Vagina (tissue), 2 donors: ENCODE data around the gene KRTAP5-3. TPM values are rescaled to one million over a fixed set of nuclear protein-coding genes. Genes with fewer than 3 reads are reported as not detected.
"Not testable (repeated sequence)": the region's sequence is repeated elsewhere in the genome, so short reads cannot be mapped to it uniquely, and the experiment has no call there.

Experiments
- DNase-seq, 2 donors: peaks; one replicate each; pipeline ENCODE4 v3.0.0-alpha.2; 2017; ENCODE audit errors: extremely low spot score in 2 of 2
- H3K27ac ChIP-seq: fragments of 200-600 bp; sonication (generic); one replicate; pipeline ENCODE4 v1.5.1; 2019
- H3K27me3 ChIP-seq: fragments of 200-600 bp; sonication (generic); one replicate; pipeline ENCODE4 v1.5.1; 2019
- H3K36me3 ChIP-seq, 2 donors: fragments of 200-600 bp; sonication (generic); one replicate each; pipeline ENCODE4 v1.5.1; 2017 to 2019
- H3K4me1 ChIP-seq: fragments of 200-600 bp; sonication (generic); one replicate; pipeline ENCODE4 v1.5.1; 2019
- H3K4me3 ChIP-seq, 2 donors: fragments of 200-600 bp; sonication (generic); 1 replicate in 1 of 2; 2 replicates in 1 of 2; pipeline ENCODE4 v1.5.1; 2016 to 2019
- H3K9me3 ChIP-seq: fragments of 200-600 bp; sonication (generic); one replicate; pipeline ENCODE4 v1.5.1; 2019
- POLR2A ChIP-seq, 2 donors: fragments of 450-650 bp; IDR thresholded peaks; one replicate each; pipeline ENCODE4 v1.6.1; 2017; ENCODE audit warnings: antibody characterized with exemption in 2 of 2, mild to moderate bottlenecking in 2 of 2, moderate library complexity in 2 of 2
- POLR2AphosphoS5 ChIP-seq, 2 donors: sonication (generic); formaldehyde crosslinking; IDR thresholded peaks; one replicate each; pipeline ENCODE4 v1.9.0; 2017; ENCODE audit warnings: antibody characterized with exemption in 2 of 2, mild to moderate bottlenecking in 2 of 2, low read depth in 1 of 2; ENCODE audit not compliant: insufficient read depth in 1 of 2
- intact Hi-C: fragments of 100-400 bp; cut with DNase I; formaldehyde crosslinking; loops from one replicate; pipeline ENCODE4 v1.15.1; 2023
- total RNA-seq: library from RNA; depleted of rRNA; stranded (reverse); fragments of >200 nt; gene quantifications from one replicate; pipeline ENCODE4 v1.2.3, GENCODE V29; 2016
- TF ChIP-seq, protein P1 (sequence below), 3 experiments: fragments of 450-650 bp in 2 of 3; fragments of 200-600 bp in 1 of 3; sonication (generic) in 1 of 3; IDR thresholded peaks; one replicate each; pipeline ENCODE4 v1.5.1; 2017 to 2019; ENCODE audit warnings: antibody characterized with exemption in 3 of 3, mild to moderate bottlenecking in 2 of 3, moderate library complexity in 2 of 3

KRTAP5-3 gene
- total RNA-seq, 1 donor from 2014 or later: not detected

DNA sequence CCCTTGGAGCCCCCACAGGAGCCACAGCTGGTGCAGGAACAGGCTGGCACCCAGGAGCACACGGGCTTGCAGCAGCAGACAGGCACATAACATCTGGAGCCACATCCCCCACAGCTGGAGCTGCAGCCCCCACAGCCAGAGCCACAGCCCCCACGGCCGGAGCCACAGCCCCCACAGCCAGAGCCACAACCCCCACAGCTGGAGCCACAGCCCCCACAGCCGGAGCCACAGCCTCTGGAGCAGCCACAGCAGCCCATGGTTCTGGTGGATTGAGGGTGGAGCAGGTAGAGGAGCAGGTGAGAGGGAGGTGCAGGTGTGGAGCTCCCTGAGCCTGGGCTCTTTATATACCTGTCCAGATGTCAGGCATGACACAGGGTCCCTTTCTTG lies 10.3 kb downstream of the KRTAP5-3 start, which contains the start of gene KRTAP5-2:
KRTAP5-2 (minus strand) TSS at position 301 of the 387 bp plus-strand sequence; CDS start at position 257, 44 bp downstream.
- Histone ChIP-seq H3K4me3 (no peak within 1 kb of the TSS), H3K27me3 (no peaks in the 10 kb centered on the region), H3K36me3 (no peaks in the 10 kb centered on the region), H3K27ac (no peak within 1 kb of the TSS), H3K9me3 (no peaks in the 10 kb centered on the region), H3K4me1 (no peaks in the 10 kb centered on the region)
- no peak for DNase-seq
- intact Hi-C loops: no loop called here
- TF ChIP-seq, protein P1, sequence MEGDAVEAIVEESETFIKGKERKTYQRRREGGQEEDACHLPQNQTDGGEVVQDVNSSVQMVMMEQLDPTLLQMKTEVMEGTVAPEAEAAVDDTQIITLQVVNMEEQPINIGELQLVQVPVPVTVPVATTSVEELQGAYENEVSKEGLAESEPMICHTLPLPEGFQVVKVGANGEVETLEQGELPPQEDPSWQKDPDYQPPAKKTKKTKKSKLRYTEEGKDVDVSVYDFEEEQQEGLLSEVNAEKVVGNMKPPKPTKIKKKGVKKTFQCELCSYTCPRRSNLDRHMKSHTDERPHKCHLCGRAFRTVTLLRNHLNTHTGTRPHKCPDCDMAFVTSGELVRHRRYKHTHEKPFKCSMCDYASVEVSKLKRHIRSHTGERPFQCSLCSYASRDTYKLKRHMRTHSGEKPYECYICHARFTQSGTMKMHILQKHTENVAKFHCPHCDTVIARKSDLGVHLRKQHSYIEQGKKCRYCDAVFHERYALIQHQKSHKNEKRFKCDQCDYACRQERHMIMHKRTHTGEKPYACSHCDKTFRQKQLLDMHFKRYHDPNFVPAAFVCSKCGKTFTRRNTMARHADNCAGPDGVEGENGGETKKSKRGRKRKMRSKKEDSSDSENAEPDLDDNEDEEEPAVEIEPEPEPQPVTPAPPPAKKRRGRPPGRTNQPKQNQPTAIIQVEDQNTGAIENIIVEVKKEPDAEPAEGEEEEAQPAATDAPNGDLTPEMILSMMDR (IDR thresholded peaks at IDR 0.05): no peak
- TF ChIP-seq POLR2AphosphoS5 (IDR thresholded peaks at IDR 0.05; ENCODE audit: insufficient read depth in 1 of 2, low read depth in 1 of 2) (no peak), POLR2A (IDR thresholded peaks at IDR 0.05) (no peak)

DNA sequence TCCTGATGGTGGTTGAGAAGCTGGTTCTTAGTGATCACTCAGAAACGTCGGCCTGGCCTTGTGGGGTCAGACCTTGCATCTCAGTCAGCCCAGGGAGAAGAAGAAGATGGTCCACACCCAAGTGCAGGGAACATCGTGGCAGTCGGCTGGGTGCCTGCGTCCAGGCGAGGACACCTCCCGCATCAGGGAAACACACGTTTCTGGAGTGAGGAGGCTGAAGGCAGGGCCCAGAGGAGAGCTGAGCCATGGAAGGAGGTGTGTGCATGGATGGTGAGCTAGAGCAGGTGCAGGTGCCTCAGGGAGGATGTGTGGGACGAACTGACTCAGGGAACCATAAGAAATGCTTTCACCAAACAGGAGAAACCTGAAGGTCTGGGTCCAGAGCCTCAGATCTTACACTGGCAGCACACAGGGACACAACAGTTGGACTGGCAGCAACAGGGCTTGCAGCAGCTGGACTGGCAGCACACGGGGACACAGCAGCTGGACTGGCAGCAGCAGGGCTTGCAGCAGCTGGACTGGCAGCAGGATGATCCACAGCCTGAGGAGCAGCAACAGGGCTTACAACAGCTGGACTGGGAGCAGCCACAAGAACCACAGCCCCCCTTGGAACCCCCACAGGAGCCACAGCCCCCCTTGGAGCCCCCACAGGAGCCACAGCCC lies 10.8 kb downstream of the KRTAP5-3 start:
- Histone ChIP-seq H3K36me3 (no peaks in the 10 kb centered on the region), H3K9me3 (no peaks in the 10 kb centered on the region), H3K27ac (no peak overlapping the region), H3K4me3 (no peak overlapping the region), H3K27me3 (no peaks in the 10 kb centered on the region), H3K4me1 (no peaks in the 10 kb centered on the region)
- DNase-seq: no peak
- intact Hi-C loops: no loop called here
- TF ChIP-seq POLR2AphosphoS5 (IDR thresholded peaks at IDR 0.05; ENCODE audit: insufficient read depth in 1 of 2, low read depth in 1 of 2): no peak

DNA sequence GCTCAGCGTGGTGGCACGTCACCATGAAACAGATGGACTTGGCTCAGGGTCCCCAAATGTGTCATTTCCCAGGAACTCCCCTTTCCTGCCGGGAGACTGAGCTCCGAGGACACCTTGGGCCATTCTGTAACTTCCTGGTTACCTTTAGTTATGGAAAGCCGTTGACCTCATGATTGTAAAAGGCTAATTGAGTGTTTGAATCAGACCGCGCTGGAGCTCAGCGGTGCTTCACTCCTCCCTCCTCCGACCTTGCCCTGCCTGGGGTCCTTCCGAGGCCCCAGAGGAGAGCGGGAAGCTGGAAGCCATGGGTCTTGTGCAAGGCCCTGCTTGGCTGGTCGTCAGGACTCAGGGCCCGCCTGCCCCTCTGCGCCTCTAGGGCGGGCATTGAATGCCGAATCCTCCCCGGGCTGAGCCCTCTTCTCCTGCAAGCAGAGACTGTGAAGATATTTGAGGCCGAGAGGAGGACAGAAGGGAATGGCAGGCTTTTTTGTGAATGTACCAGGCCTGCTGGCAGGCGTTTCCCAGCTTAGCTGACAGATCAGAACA lies 11.6 kb downstream of the KRTAP5-3 start:
- H3K9me3 ChIP-seq, H3K4me1 ChIP-seq, H3K36me3 ChIP-seq, H3K27ac ChIP-seq, intact Hi-C loops, H3K4me3 ChIP-seq, H3K27me3 ChIP-seq, DNase-seq: not testable (repeated sequence)

- H3K27ac ChIP-seq, H3K36me3 ChIP-seq, H3K4me1 ChIP-seq, H3K9me3 ChIP-seq, H3K27me3 ChIP-seq, intact Hi-C loops, DNase-seq, H3K4me3 ChIP-seq: not testable (repeated sequence)
These were observed 12.2 kb downstream of the KRTAP5-3 start for GRCh38 chr11:1595994-1596575.

- H3K27ac ChIP-seq: no peak overlapping the region
- no peak for DNase-seq
- H3K4me1 ChIP-seq: no peaks in the 10 kb centered on the region
- intact Hi-C loops: no loop called here
- no peaks in the 10 kb centered on the region for H3K36me3 ChIP-seq
- H3K9me3 ChIP-seq: no peaks in the 10 kb centered on the region
- H3K27me3 ChIP-seq: no peaks in the 10 kb centered on the region
- TF ChIP-seq POLR2AphosphoS5 (IDR thresholded peaks at IDR 0.05; ENCODE audit: insufficient read depth in 1 of 2, low read depth in 1 of 2): no peak
- TF ChIP-seq, protein P1 (IDR thresholded peaks at IDR 0.05): no peak
- TF ChIP-seq POLR2A (IDR thresholded peaks at IDR 0.05): no peak
- no peak overlapping the region for H3K4me3 ChIP-seq
These were observed 15.6 kb downstream of the KRTAP5-3 start for GRCh38 chr11:1592628-1593027.

DNA sequence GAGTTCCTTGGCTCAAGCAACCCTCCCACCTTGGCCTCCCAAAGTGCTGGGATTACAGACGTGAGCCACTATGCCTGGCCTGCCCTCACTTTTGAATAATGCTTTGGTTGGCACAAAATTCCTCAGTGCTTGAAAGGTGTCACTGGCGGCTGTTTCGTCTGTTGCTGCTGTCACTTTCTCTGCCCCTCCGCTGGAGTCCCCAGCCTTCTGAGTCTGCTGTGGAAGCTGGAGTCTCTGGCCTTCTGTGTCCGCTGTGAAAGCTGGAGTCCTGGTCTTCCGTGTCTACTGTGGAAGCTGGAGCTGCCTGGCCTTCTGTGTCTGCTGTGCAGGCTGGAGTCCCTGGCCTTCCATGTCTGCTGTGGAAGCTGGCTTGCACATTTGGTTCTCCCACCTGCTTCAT lies 18.3 kb downstream of the KRTAP5-3 start:
- H3K4me3 ChIP-seq: no peak overlapping the region
- no peak for DNase-seq
- no peak overlapping the region for H3K27ac ChIP-seq
- no peaks in the 10 kb centered on the region for H3K36me3 ChIP-seq
- no peaks in the 10 kb centered on the region for H3K27me3 ChIP-seq
- H3K9me3 ChIP-seq: no peaks in the 10 kb centered on the region
- no peaks in the 10 kb centered on the region for H3K4me1 ChIP-seq
- intact Hi-C loops: no loop called here
- TF ChIP-seq, protein P1 (IDR thresholded peaks at IDR 0.05): no peak
- TF ChIP-seq POLR2AphosphoS5 (IDR thresholded peaks at IDR 0.05; ENCODE audit: insufficient read depth in 1 of 2, low read depth in 1 of 2) (no peak), POLR2A (IDR thresholded peaks at IDR 0.05) (no peak)

GRCh38 chr11:1589191-1589963 lies 18.9 kb downstream of the KRTAP5-3 start:
- H3K27ac ChIP-seq, H3K4me1 ChIP-seq, H3K9me3 ChIP-seq, intact Hi-C loops, H3K27me3 ChIP-seq, H3K4me3 ChIP-seq, H3K36me3 ChIP-seq, DNase-seq: not testable (repeated sequence)
